Left lung (tissue), 10 donors: ENCODE data around the gene DACH1. TPM values are rescaled to one million over a fixed set of nuclear protein-coding genes. Genes with fewer than 3 reads are reported as not detected.

Source experiments
- ATAC-seq: fragments of 200-7000 bp; cut with Tn5 transposase; one replicate; pipeline ENCODE4 v1.9.1; 2020; ENCODE audit warnings: moderate library complexity
- DNase-seq, 4 donors: peaks; one replicate each; pipeline ENCODE4 v3.0.0-alpha.2; 2013 to 2020
- H3K27ac ChIP-seq, 2 donors: fragments of 200-600 bp; sonication (generic) in 1 of 2; one replicate each; pipeline versions ENCODE4 v1.5.0 to v1.8.0; 2020 to 2021
- H3K27me3 ChIP-seq, 2 donors: fragments of 200-600 bp; sonication (generic) in 1 of 2; one replicate each; pipeline versions ENCODE4 v1.5.0 to v1.8.0; 2020 to 2021
- H3K36me3 ChIP-seq, 2 donors: fragments of 200-600 bp; sonication (generic) in 1 of 2; one replicate each; pipeline versions ENCODE4 v1.5.0 to v1.8.0; 2020 to 2021
- H3K4me1 ChIP-seq, 2 donors: fragments of 200-600 bp; one replicate each; pipeline ENCODE4 v1.8.0; 2021
- H3K4me3 ChIP-seq, 2 donors: fragments of 200-600 bp; sonication (generic) in 1 of 2; one replicate each; pipeline versions ENCODE4 v1.5.0 to v1.8.0; 2020 to 2021; ENCODE audit warnings: mild to moderate bottlenecking in 1 of 2
- H3K9me3 ChIP-seq, 2 donors: fragments of 200-600 bp; sonication (generic) in 1 of 2; one replicate each; pipeline versions ENCODE4 v1.5.0 to v1.8.0; 2020 to 2021
- CTCF ChIP-seq, 2 donors: fragments of 200-600 bp; sonication (generic) in 1 of 2; IDR thresholded peaks; one replicate each; pipeline versions ENCODE4 v1.5.0 to v1.8.0; 2021; ENCODE audit warnings: antibody characterized with exemption in 2 of 2
- intact Hi-C, 2 donors: fragments of 100-400 bp; cut with DNase I; formaldehyde crosslinking; loops; one replicate each; pipeline versions ENCODE4 v1.11.2 to v1.14.2; 2022
- polyA plus RNA-seq, 6 donors: library from polyadenylated mRNA; unstranded; fragments of 120-200 nt; gene quantifications; one replicate each; pipeline ENCODE4 v1.2.1, GENCODE V29; 2013; ENCODE audit not compliant: insufficient read length in 6 of 6
- total RNA-seq, 2 donors: library from RNA; stranded (reverse); fragmentation: NEBNext Ultra II Directional; extraction: Animal tissue kit (Norgen Biotek cat#: 25700); gene quantifications; one replicate each; pipeline ENCODE4 v1.2.1, GENCODE V29; 2021
- donor health status: DM: no; HTN: yes; CAD: no.
- donor health status: DM: no; HTN: no; CAD: no.

DACH1 gene
- total and polyA plus RNA-seq, 8 donors, result 4.6 to 47.5 (median 43.9) TPM

- DNase-seq (no peak), ATAC-seq (no peak)
- intact Hi-C loops, result no loop called here
- TF ChIP-seq CTCF (IDR thresholded peaks at IDR 0.05), result no peak
- Histone ChIP-seq H3K4me1 (peaks cover 0 to 17% of the 10 kb centered on the region in 2 donors), H3K27ac (no peak overlapping the region), H3K4me3 (no peak overlapping the region), H3K27me3 (peaks cover 9 to 40% of the 10 kb centered on the region in 2 donors), H3K9me3 (no peaks in the 10 kb centered on the region), H3K36me3 (no peaks in the 10 kb centered on the region)
Measured at GRCh38 chr13:71869274-71869673, 2.3 kb upstream of the DACH1 start.

- peak in 2 of 4 donors; percentile 45 to 91 for DNase-seq
- intact Hi-C loops, result no loop called here
- peak overlapping the region; percentile 56 to 91 for H3K4me3 ChIP-seq
- no peak for TF ChIP-seq CTCF (IDR thresholded peaks at IDR 0.05)
- H3K27ac ChIP-seq, result peak overlapping the region; percentile 77 to 86
- no peaks in the 10 kb centered on the region for H3K36me3 ChIP-seq
- H3K9me3 ChIP-seq, result no peaks in the 10 kb centered on the region
- H3K27me3 ChIP-seq, result peaks cover 9 to 41% of the 10 kb centered on the region in 2 donors
- ATAC-seq, result peak; percentile 19
- H3K4me1 ChIP-seq, result peaks cover 0 to 30% of the 10 kb centered on the region in 2 donors
Measured at GRCh38 chr13:71866335-71867130, 471 bp downstream of the DACH1 start.

GRCh38 chr13:71865874-71866334 lies 1.1 kb downstream of the DACH1 start:
- peaks cover 0 to 30% of the 10 kb centered on the region in 2 donors for H3K4me1 ChIP-seq
- no peak for DNase-seq
- H3K27ac ChIP-seq, result peak overlapping the region; percentile 77 to 86
- H3K9me3 ChIP-seq, result no peaks in the 10 kb centered on the region
- no peak for TF ChIP-seq CTCF (IDR thresholded peaks at IDR 0.05)
- H3K27me3 ChIP-seq, result peaks cover 9 to 41% of the 10 kb centered on the region in 2 donors
- peak overlapping the region; percentile 56 to 91 for H3K4me3 ChIP-seq
- intact Hi-C loops, result no loop called here
- H3K36me3 ChIP-seq, result no peaks in the 10 kb centered on the region
- no peak for ATAC-seq

GRCh38 chr13:71864986-71865873 lies 1.8 kb downstream of the DACH1 start:
- H3K27me3 ChIP-seq, result peaks cover 9 to 41% of the 10 kb centered on the region in 2 donors
- no peaks in the 10 kb centered on the region for H3K9me3 ChIP-seq
- no peak for TF ChIP-seq CTCF (IDR thresholded peaks at IDR 0.05)
- peak overlapping the region; percentile 77 to 86 for H3K27ac ChIP-seq
- H3K4me3 ChIP-seq, result peak overlapping the region; percentile 56 to 91
- peak; percentile 24 for ATAC-seq
- no peaks in the 10 kb centered on the region for H3K36me3 ChIP-seq
- DNase-seq, result peak in 3 of 4 donors; percentile 48 to 86 (median 52)
- H3K4me1 ChIP-seq, result peaks cover 0 to 30% of the 10 kb centered on the region in 2 donors
- intact Hi-C loops, result no loop called here
